OCI-LY3 (cell line): ENCODE results near the gene NCAPG2.

Experiments
- H2AFZ ChIP-seq: fragments of 200-600, 300-600 bp; shearing (Covaris generic); 2 replicates; pipeline ENCODE4 v1.6.0; 2014; ENCODE audit warnings: antibody characterized with exemption, low read depth, low read length
- H3K27ac ChIP-seq: fragments of 200-600, 300-600 bp; sonication (generic); 2 replicates; pipeline ENCODE4 v1.5.1; 2014; ENCODE audit warnings: mild to moderate bottlenecking, low read length, moderate library complexity, mixed read lengths
- H3K27me3 ChIP-seq: fragments of 200-600, 300-600 bp; sonication (generic); 2 replicates; pipeline ENCODE4 v1.6.1; 2014; ENCODE audit warnings: low read depth, low read length, mixed read lengths
- H3K36me3 ChIP-seq: fragments of 200-600, 300-600 bp; sonication (generic); replicated peaks from 2 replicates; pipeline ENCODE3; 2014; ENCODE audit warnings: low read depth, low read length, mixed read lengths
- H3K4me1 ChIP-seq: fragments of 300-600, 200-600 bp; sonication (generic); 2 replicates; pipeline ENCODE4 v1.6.1; 2014; ENCODE audit warnings: low read length, mixed read lengths
- H3K4me2 ChIP-seq: fragments of 200-600, 300-600 bp; sonication (generic); 2 replicates; pipeline ENCODE4 v1.6.1; 2014; ENCODE audit warnings: low read length, mixed read lengths
- H3K4me3 ChIP-seq: fragments of 300-600, 200-600 bp; sonication (generic); 2 replicates; pipeline ENCODE4 v1.5.1; 2014; ENCODE audit warnings: antibody characterized with exemption, mild to moderate bottlenecking, low read length, moderate library complexity
- H3K79me2 ChIP-seq: fragments of 300-600, 200-600 bp; shearing (Covaris generic); 2 replicates; pipeline ENCODE4 v1.6.1; 2014; ENCODE audit warnings: mild to moderate bottlenecking, low read length, mixed read lengths
- H3K9ac ChIP-seq: fragments of 300-600, 200-600 bp; shearing (Covaris generic); 2 replicates; pipeline ENCODE4 v1.6.0; 2014; ENCODE audit warnings: mild to moderate bottlenecking, low read length, moderate library complexity
- H3K9me3 ChIP-seq: fragments of 200-600, 300-600 bp; shearing (Covaris generic); 2 replicates; pipeline ENCODE4 v1.6.1; 2014; ENCODE audit warnings: low read length, mixed read lengths; ENCODE audit not compliant: insufficient read depth
- H4K20me1 ChIP-seq: fragments of 200-600, 300-600 bp; sonication (generic); 2 replicates; pipeline ENCODE4 v1.6.1; 2016; ENCODE audit warnings: low read length, mixed read lengths; ENCODE audit not compliant: insufficient read depth
- CTCF ChIP-seq: fragments of 200-600, 300-600 bp; sonication (generic); IDR thresholded peaks from 2 replicates; pipeline ENCODE4 v1.5.1; 2014; ENCODE audit warnings: antibody characterized with exemption, low read length, low read depth
- EZH2phosphoT487 ChIP-seq: fragments of 200-600 bp; shearing (Covaris generic); IDR thresholded peaks from 2 replicates; pipeline ENCODE4 v1.6.1; 2018; ENCODE audit warnings: antibody characterized with exemption, mixed run types, low read depth

The NCAPG2 gene

DNA sequence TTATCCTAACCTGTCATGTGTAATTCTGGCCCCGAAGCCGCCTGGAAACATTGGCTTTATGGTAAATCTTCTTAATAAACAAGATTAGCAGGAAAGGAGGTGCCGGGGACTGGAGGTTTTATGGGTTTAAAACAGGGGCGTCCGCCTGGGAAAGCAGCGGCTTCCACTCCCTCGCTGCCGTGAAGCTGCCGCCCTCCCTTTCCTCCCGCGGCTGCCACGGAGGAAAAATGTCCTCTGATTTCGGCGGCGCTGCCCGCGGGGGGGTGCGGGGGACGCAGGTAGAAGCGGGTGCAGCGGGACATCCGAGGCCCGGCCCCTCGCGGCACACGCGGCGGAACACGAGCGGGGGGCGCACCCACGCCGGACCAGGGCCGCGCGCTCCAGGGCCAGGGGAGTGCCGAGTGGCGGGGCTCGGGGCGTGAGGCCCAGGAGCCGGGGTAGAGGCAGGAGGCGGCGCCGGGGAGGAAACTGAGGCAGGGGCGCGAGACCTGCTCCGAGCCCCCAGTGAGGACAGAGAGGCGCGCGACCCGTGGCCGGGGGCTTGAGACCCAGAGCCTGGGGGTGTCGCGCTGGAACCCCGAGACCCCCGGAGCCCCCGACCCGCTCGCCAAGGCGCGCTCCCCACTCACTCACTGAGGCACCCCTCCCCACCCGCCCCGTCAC, 118.0 kb downstream of the NCAPG2 start:
- Histone ChIP-seq H3K27me3 (0 out of 2 replicates have a peak, but pooled peaks cover 4% of the 10 kb centered on the region), H3K36me3 (no peaks in the 10 kb centered on the region), H3K27ac (no peak overlapping the region), H4K20me1 (no peaks in the 10 kb centered on the region), H3K4me2 (no peak overlapping the region), H3K9ac (no peak overlapping the region), H3K4me1 (no peaks in the 10 kb centered on the region), H3K4me3 (no peak overlapping the region), H3K9me3 (no peaks in the 10 kb centered on the region), H2AFZ (no peak overlapping the region), H3K79me2 (no peaks in the 10 kb centered on the region)
- TF ChIP-seq EZH2phosphoT487 = no peak
- TF ChIP-seq CTCF = no peak

GRCh38 chr7:158585721-158586498, 118.7 kb downstream of the NCAPG2 start:
- Histone ChIP-seq H3K9ac (no peak overlapping the region), H3K4me3 (no peak overlapping the region), H3K27me3 (0 out of 2 replicates have a peak, but pooled peaks cover 4% of the 10 kb centered on the region), H3K36me3 (no peaks in the 10 kb centered on the region), H2AFZ (no peak overlapping the region), H3K4me2 (no peak overlapping the region), H3K79me2 (no peaks in the 10 kb centered on the region), H3K9me3 (no peaks in the 10 kb centered on the region), H3K27ac (no peak overlapping the region), H4K20me1 (no peaks in the 10 kb centered on the region), H3K4me1 (no peaks in the 10 kb centered on the region)
- TF ChIP-seq EZH2phosphoT487 = no peak
- TF ChIP-seq CTCF = no peak

- H4K20me1 ChIP-seq = no peaks in the 10 kb centered on the region
- peaks cover 5% of the 10 kb centered on the region; the same call in 1 of the 2 replicates for H3K9me3 ChIP-seq
- no peak overlapping the region for H3K27ac ChIP-seq
- TF ChIP-seq EZH2phosphoT487 (no peak), CTCF (no peak)
- no peaks in the 10 kb centered on the region for H3K4me1 ChIP-seq
- H3K4me2 ChIP-seq = no peak overlapping the region
- no peaks in the 10 kb centered on the region for H3K79me2 ChIP-seq
- 0 out of 2 replicates have a peak, but pooled peaks cover 4% of the 10 kb centered on the region for H3K27me3 ChIP-seq
- no peaks in the 10 kb centered on the region for H3K36me3 ChIP-seq
- no peak overlapping the region for H2AFZ ChIP-seq
- H3K4me3 ChIP-seq = no peak overlapping the region
- no peak overlapping the region for H3K9ac ChIP-seq
These were observed 120.2 kb downstream of the NCAPG2 start for GRCh38 chr7:158584407-158584806.

DNA sequence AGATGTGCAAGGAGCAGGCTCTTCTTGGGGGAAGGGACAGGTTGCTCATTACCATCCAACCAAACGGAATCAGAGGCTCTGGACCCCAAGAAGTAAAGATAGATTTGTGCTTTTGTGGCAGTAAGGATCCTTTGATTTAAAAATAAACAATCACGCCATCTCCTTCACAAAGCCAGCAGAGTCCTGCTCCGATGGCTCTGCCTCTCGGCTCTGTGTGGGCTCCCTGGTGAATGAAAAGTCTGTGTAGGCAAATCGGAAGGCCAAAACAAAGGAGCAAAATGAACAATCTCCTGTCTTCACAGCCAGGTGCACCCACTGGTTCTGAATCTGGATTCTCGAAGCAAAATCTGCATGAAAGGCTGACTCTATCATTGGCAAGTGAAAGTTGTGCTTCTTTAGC, 120.8 kb downstream of the NCAPG2 start:
- Histone ChIP-seq H3K9ac (no peak overlapping the region), H3K79me2 (no peaks in the 10 kb centered on the region), H3K4me2 (no peak overlapping the region), H3K36me3 (no peaks in the 10 kb centered on the region), H4K20me1 (no peaks in the 10 kb centered on the region), H3K4me1 (no peaks in the 10 kb centered on the region), H2AFZ (no peak overlapping the region), H3K27me3 (0 out of 2 replicates have a peak, but pooled peaks cover 4% of the 10 kb centered on the region), H3K4me3 (no peak overlapping the region), H3K27ac (no peak overlapping the region), H3K9me3 (peaks cover 5% of the 10 kb centered on the region; the same call in 1 of the 2 replicates)
- no peak for TF ChIP-seq EZH2phosphoT487
- TF ChIP-seq CTCF = no peak
